Ascending aorta (tissue), 2 donors: Measurements from ENCODE around the gene FRMD3. TPM values are rescaled to one million over a fixed set of nuclear protein-coding genes. Genes with fewer than 3 reads are reported as not detected.
A peak's percentile ranks its signal among the peaks of the same experiment; 100 is the strongest.

Experiments
- DNase-seq, 2 donors: peaks; one replicate each; pipeline ENCODE4 v3.0.0-alpha.2; 2019; ENCODE audit warnings: low spot score in 2 of 2
- H3K27ac ChIP-seq, 2 donors: fragments of 200-600 bp; sonication (generic); one replicate each; pipeline ENCODE4 v1.5.1; 2016 to 2017; ENCODE audit warnings: mild to moderate bottlenecking in 1 of 2
- H3K27me3 ChIP-seq: fragments of 200-600 bp; sonication (generic); one replicate; pipeline ENCODE4 v1.5.1; 2017
- H3K36me3 ChIP-seq, 2 donors: fragments of 200-600 bp; sonication (generic); one replicate each; pipeline ENCODE4 v1.5.1; 2016
- H3K4me1 ChIP-seq, 2 donors: fragments of 200-600 bp; sonication (generic); one replicate each; pipeline ENCODE4 v1.5.1; 2016 to 2017; ENCODE audit warnings: mild to moderate bottlenecking in 1 of 2
- H3K4me3 ChIP-seq, 2 donors: fragments of 200-600 bp; sonication (generic); one replicate each; pipeline ENCODE4 v1.5.1; 2016 to 2017; ENCODE audit warnings: mild to moderate bottlenecking in 1 of 2
- H3K9me3 ChIP-seq, 2 donors: fragments of 200-600 bp; sonication (generic); one replicate each; pipeline ENCODE4 v1.5.1; 2016
- CTCF ChIP-seq, 3 experiments: fragments of 200-600 bp in 2 of 3; fragments of 450-650 bp in 1 of 3; sonication (generic) in 2 of 3; IDR thresholded peaks; one replicate each; pipeline ENCODE4 v1.5.1; 2016 to 2019; ENCODE audit warnings: antibody characterized with exemption in 3 of 3, mild to moderate bottlenecking in 1 of 3, moderate library complexity in 1 of 3
- intact Hi-C: fragments of 100-400 bp; cut with DNase I; formaldehyde crosslinking; loops from one replicate; pipeline ENCODE4 v1.15.1; 2023
- total RNA-seq: library from RNA; depleted of rRNA; stranded (reverse); fragments of >200 nt; gene quantifications from one replicate; pipeline ENCODE4 v1.1.0, GENCODE V29; 2016

FRMD3 gene
- total RNA-seq, 1 donor from 2014 or later = 8.5 TPM

GRCh38 chr9:83429229-83429628 is 109.0 kb downstream of the FRMD3 start:
- Histone ChIP-seq H3K27ac (no peak overlapping the region), H3K4me3 (no peak overlapping the region), H3K27me3 (no peaks in the 10 kb centered on the region), H3K4me1 (peaks cover 0 to 33% of the 10 kb centered on the region in 2 donors), H3K36me3 (no peaks in the 10 kb centered on the region), H3K9me3 (no peaks in the 10 kb centered on the region)
- peak in 1 of 2 donors; percentile 39 for DNase-seq
- TF ChIP-seq CTCF (IDR thresholded peaks at IDR 0.05) = no peak
- intact Hi-C loops = no loop called here

GRCh38 chr9:83425240-83425639 is 113.0 kb downstream of the FRMD3 start:
- Histone ChIP-seq H3K27me3 (no peaks in the 10 kb centered on the region), H3K4me3 (no peak overlapping the region), H3K9me3 (no peaks in the 10 kb centered on the region), H3K4me1 (peaks cover 0 to 13% of the 10 kb centered on the region in 2 donors), H3K36me3 (no peaks in the 10 kb centered on the region), H3K27ac (no peak overlapping the region)
- intact Hi-C loops = no loop called here
- no peak for TF ChIP-seq CTCF (IDR thresholded peaks at IDR 0.05)
- peak in 1 of 2 donors; percentile 53 for DNase-seq

GRCh38 chr9:83424831-83425230 is 113.4 kb downstream of the FRMD3 start:
- intact Hi-C loops = no loop called here
- no peak overlapping the region for H3K27ac ChIP-seq
- DNase-seq = no peak
- H3K9me3 ChIP-seq = no peaks in the 10 kb centered on the region
- no peak overlapping the region for H3K4me3 ChIP-seq
- peaks cover 0 to 10% of the 10 kb centered on the region in 2 donors for H3K4me1 ChIP-seq
- H3K27me3 ChIP-seq = no peaks in the 10 kb centered on the region
- H3K36me3 ChIP-seq = no peaks in the 10 kb centered on the region
- TF ChIP-seq CTCF (IDR thresholded peaks at IDR 0.05) = no peak

GRCh38 chr9:83423815-83424707 is 114.1 kb downstream of the FRMD3 start:
- no peaks in the 10 kb centered on the region for H3K36me3 ChIP-seq
- peak in 1 of 2 donors; percentile 46 for DNase-seq
- intact Hi-C loops = no loop called here
- H3K27me3 ChIP-seq = no peaks in the 10 kb centered on the region
- no peak for TF ChIP-seq CTCF (IDR thresholded peaks at IDR 0.05)
- peaks cover 0 to 10% of the 10 kb centered on the region in 2 donors for H3K4me1 ChIP-seq
- no peak overlapping the region for H3K4me3 ChIP-seq
- no peak overlapping the region for H3K27ac ChIP-seq
- H3K9me3 ChIP-seq = no peaks in the 10 kb centered on the region

GRCh38 chr9:83422527-83422926 is 115.7 kb downstream of the FRMD3 start:
- no peaks in the 10 kb centered on the region for H3K9me3 ChIP-seq
- no peak for TF ChIP-seq CTCF (IDR thresholded peaks at IDR 0.05)
- H3K36me3 ChIP-seq = no peaks in the 10 kb centered on the region
- H3K4me3 ChIP-seq = no peak overlapping the region
- no peaks in the 10 kb centered on the region for H3K27me3 ChIP-seq
- H3K4me1 ChIP-seq = peaks cover 0 to 10% of the 10 kb centered on the region in 2 donors
- DNase-seq = no peak
- intact Hi-C loops = no loop called here
- no peak overlapping the region for H3K27ac ChIP-seq
